DMS 273 treated with DMSO at 0.1 percent for 48 hours (cell line): ENCODE measurements around the gene PI4K2A.

Source experiments
- DNase-seq: peaks from one replicate; lab custom pipeline; 2025; lab: John Stamatoyannopoulos, UW

Gene PI4K2A

GRCh38 chr10:97707134-97707861 is 66.8 kb downstream of the PI4K2A start:
- no peak for DNase-seq

GRCh38 chr10:97708167-97708566 is 67.7 kb downstream of the PI4K2A start:
- DNase-seq = no peak

- no peak for DNase-seq
Measured at GRCh38 chr10:97708976-97709946, 68.8 kb downstream of the PI4K2A start.

- no peak for DNase-seq
Measured at GRCh38 chr10:97711640-97712572, 71.4 kb downstream of the PI4K2A start.

- DNase-seq = peak; percentile 30
Measured at GRCh38 chr10:97713339-97713825, 72.9 kb downstream of the PI4K2A start, which contains the start of gene MARVELD1. TSS of gene MARVELD1 (plus strand) at chr10:97713730. CDS start at chr10:97713877, 147 bp downstream.

- DNase-seq = no peak
Measured at GRCh38 chr10:97713826-97714400, 73.4 kb downstream of the PI4K2A start.

- DNase-seq = no peak
Measured at GRCh38 chr10:97714401-97715258, 74.2 kb downstream of the PI4K2A start.

- no peak for DNase-seq
Measured at GRCh38 chr10:97715259-97715874, 74.9 kb downstream of the PI4K2A start.

GRCh38 chr10:97717627-97718026 is 77.2 kb downstream of the PI4K2A start:
- no peak for DNase-seq

GRCh38 chr10:97718178-97718577 is 77.7 kb downstream of the PI4K2A start:
- no peak for DNase-seq

GRCh38 chr10:97718659-97719142 is 78.2 kb downstream of the PI4K2A start:
- DNase-seq = no peak

GRCh38 chr10:97719602-97720001 is 79.1 kb downstream of the PI4K2A start:
- DNase-seq = no peak

GRCh38 chr10:97721871-97722780 is 81.7 kb downstream of the PI4K2A start:
- DNase-seq = no peak

GRCh38 chr10:97723001-97723400 is 82.5 kb downstream of the PI4K2A start:
- DNase-seq = no peak

- DNase-seq = no peak
Measured at GRCh38 chr10:97724341-97724941, 84.0 kb downstream of the PI4K2A start.
